Measurements from ENCODE around the gene TENM4.

Gene TENM4

DNA sequence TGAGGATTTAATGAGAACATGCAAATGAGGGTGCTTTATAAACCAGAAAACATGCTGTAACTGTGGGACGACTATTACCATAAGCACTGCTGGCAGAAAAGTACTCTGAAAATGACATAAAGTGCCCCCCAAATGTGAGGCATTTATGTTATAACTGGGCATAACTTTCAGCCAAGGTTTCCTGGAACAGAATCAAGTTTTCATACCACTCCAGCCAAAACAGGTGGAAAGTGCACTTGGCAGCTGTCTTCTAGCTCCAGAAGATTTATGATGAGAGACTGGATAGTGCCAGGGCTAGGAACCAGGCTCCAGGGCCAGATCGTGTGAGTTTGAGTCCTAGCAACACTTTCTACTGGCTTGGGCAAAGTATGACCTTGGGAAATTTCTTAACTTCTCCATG, 339.2 kb downstream of the TENM4 start:
- TF ChIP-seq TEAD4 (IDR thresholded peaks at IDR 0.05) (no peak), USF1 (IDR thresholded peaks at IDR 0.05) (no peak), CEBPB (IDR thresholded peaks at IDR 0.05) (no peak), FOXM1 (IDR thresholded peaks at IDR 0.05; ENCODE audit: borderline replicate concordance, low read depth) (no peak), RAD21 (IDR thresholded peaks at IDR 0.05; ENCODE audit: low read depth) (no peak), EGR1 (IDR thresholded peaks at IDR 0.05) (no peak), NFIC (IDR thresholded peaks at IDR 0.05) (no peak), ZBTB7A (IDR thresholded peaks at IDR 0.05; ENCODE audit: low read depth) (no peak), CREB1 (IDR thresholded peaks at IDR 0.05; ENCODE audit: low read depth) (no peak), EP300 (IDR thresholded peaks at IDR 0.05; ENCODE audit: borderline replicate concordance) (no peak), YY1 (IDR thresholded peaks at IDR 0.05; ENCODE audit: low read depth) (no peak), TCF12 (IDR thresholded peaks at IDR 0.05; ENCODE audit: low read depth) (no peak), TAF1 (IDR thresholded peaks at IDR 0.05; ENCODE audit: low read depth) (no peak), MAX (IDR thresholded peaks at IDR 0.05) (no peak)
- TF ChIP-seq, protein P1, sequence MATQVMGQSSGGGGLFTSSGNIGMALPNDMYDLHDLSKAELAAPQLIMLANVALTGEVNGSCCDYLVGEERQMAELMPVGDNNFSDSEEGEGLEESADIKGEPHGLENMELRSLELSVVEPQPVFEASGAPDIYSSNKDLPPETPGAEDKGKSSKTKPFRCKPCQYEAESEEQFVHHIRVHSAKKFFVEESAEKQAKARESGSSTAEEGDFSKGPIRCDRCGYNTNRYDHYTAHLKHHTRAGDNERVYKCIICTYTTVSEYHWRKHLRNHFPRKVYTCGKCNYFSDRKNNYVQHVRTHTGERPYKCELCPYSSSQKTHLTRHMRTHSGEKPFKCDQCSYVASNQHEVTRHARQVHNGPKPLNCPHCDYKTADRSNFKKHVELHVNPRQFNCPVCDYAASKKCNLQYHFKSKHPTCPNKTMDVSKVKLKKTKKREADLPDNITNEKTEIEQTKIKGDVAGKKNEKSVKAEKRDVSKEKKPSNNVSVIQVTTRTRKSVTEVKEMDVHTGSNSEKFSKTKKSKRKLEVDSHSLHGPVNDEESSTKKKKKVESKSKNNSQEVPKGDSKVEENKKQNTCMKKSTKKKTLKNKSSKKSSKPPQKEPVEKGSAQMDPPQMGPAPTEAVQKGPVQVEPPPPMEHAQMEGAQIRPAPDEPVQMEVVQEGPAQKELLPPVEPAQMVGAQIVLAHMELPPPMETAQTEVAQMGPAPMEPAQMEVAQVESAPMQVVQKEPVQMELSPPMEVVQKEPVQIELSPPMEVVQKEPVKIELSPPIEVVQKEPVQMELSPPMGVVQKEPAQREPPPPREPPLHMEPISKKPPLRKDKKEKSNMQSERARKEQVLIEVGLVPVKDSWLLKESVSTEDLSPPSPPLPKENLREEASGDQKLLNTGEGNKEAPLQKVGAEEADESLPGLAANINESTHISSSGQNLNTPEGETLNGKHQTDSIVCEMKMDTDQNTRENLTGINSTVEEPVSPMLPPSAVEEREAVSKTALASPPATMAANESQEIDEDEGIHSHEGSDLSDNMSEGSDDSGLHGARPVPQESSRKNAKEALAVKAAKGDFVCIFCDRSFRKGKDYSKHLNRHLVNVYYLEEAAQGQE (IDR thresholded peaks at IDR 0.05; ENCODE audit: low read depth) = no peak

DNA sequence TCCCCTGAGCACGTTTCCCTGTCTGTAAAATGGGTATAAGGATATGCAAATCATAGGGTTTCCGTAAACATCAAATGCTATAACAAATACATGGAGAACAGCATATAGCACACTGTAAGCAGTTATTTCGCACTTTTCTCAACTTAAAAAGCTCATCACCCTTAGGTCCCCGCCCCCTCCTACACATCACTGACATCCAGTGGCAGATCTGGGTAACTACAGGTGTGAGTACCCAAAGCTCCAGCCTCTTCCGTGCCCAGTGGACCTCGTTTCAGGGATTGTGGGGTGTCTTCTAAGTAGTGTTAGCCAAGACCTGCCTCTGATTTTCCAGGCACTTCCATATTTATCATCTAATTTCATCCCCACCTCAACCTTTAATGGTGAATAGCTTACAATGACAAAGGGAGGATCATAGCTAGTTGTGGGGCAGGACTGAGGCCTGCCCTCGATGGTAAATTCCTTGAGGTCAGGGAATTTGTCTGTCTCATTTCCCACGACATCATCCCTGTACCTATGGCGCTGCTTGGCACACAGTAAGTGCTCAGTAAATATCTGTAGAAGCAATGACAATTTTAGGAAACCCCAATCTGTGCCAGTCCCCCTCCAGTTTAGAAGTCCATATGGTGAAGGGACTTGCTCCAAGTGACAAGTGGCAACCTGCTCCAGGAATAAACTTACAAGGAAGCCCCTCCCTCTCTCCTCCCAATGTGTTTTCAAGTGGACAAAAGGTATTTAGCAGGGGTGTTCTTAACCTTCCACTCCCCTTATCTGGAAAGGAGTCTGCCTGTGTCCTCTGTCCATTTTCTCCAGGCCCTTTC, 340.5 kb downstream of the TENM4 start:
- peak; percentile 69 for TF ChIP-seq RAD21 (IDR thresholded peaks at IDR 0.05; ENCODE audit: low read depth)
- TF ChIP-seq ZBTB7A (IDR thresholded peaks at IDR 0.05; ENCODE audit: low read depth) = no peak
- TF ChIP-seq TEAD4 (IDR thresholded peaks at IDR 0.05) = no peak

DNA sequence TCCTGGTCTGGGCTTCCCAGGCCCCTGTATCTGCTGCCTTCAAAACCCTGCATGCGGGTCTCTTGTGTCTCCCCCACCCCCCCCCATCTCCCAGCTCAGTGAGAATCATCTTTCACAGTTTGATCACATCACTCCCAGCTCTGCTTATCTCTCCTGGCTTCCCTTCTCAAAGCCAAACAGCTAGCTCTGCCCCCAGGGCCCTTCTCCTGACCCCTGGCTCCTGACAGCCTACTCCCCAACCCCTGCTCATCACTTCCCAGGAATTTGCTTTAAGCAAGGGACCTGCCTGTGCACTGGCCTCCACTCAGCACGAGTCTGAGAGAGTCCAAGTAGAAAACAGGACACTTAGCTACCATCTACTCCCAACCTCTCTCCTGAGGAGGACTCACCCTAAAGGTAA, 342.7 kb downstream of the TENM4 start:
- TF ChIP-seq CEBPB (IDR thresholded peaks at IDR 0.05) (no peak), NFIC (IDR thresholded peaks at IDR 0.05) (no peak), ZBTB7A (IDR thresholded peaks at IDR 0.05; ENCODE audit: low read depth) (no peak), CREB1 (IDR thresholded peaks at IDR 0.05; ENCODE audit: low read depth) (no peak), YY1 (IDR thresholded peaks at IDR 0.05; ENCODE audit: low read depth) (no peak), EP300 (IDR thresholded peaks at IDR 0.05; ENCODE audit: borderline replicate concordance) (no peak), TEAD4 (IDR thresholded peaks at IDR 0.05) (no peak), TAF1 (IDR thresholded peaks at IDR 0.05; ENCODE audit: low read depth) (no peak), MAX (IDR thresholded peaks at IDR 0.05) (no peak)

DNA sequence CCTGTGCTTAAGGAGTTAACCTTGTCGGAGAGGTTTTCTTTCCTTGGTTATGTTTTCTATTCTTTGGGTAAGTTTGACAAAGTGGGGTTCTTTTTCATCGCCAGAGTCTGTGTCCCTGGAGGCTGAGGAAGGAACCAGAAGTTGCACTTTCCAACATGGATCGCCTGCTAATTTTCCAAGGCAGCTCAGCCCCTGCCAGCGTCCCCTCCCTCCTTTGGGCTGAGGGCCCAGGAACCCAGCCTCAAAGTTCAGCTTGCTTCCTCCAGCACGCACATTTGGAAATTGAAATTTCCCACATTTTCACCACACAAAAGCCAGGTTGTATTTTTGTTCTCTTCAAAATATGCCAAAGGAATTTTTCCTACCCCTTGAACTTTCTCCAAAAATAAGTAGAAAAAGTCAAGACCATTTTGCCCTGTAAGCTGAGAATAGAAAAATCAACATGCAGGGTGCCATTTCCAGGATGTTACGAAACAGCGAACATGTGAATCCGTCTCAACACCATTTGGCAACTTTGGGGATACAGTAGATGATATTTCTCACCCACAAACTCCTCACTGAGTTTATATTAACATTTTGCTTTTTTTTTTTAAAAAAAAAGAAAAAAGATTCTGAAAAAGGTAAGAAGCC, 343.5 kb downstream of the TENM4 start:
- TF ChIP-seq FOXM1 (IDR thresholded peaks at IDR 0.05; ENCODE audit: borderline replicate concordance, low read depth) (no peak), TCF12 (IDR thresholded peaks at IDR 0.05; ENCODE audit: low read depth) (no peak), TAF1 (IDR thresholded peaks at IDR 0.05; ENCODE audit: low read depth) (no peak), CEBPB (IDR thresholded peaks at IDR 0.05) (no peak), EGR1 (IDR thresholded peaks at IDR 0.05) (no peak), NFIC (IDR thresholded peaks at IDR 0.05) (no peak)
- TF ChIP-seq, protein P1 (IDR thresholded peaks at IDR 0.05; ENCODE audit: low read depth) = no peak

DNA sequence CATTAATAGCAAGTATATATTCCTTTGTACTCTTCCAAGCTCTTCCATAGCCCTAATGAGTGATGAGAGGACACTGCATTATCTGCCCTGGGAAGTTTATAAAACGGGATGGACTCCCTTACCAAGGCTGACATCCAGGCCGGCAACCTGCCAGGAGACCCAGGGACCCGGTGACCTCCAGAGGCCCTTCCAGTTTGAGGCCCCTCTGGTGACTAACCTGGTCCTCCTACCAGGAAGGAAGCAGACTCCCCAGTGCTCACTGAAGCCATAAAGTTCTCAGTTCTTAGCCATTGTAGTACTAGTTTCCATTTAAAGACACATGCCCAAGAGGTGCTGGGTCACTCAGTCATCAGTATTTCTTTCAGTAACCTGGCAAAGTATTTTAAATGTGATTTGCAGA, 345.4 kb downstream of the TENM4 start:
- TF ChIP-seq RAD21 (IDR thresholded peaks at IDR 0.05; ENCODE audit: low read depth) = no peak
- no peak for TF ChIP-seq YY1 (IDR thresholded peaks at IDR 0.05; ENCODE audit: low read depth)

GRCh38 chr11:79094616-79095015, 346.2 kb downstream of the TENM4 start:
- TF ChIP-seq ZBTB7A (IDR thresholded peaks at IDR 0.05; ENCODE audit: low read depth) = no peak
- TF ChIP-seq FOXM1 (IDR thresholded peaks at IDR 0.05; ENCODE audit: borderline replicate concordance, low read depth) = no peak
- no peak for TF ChIP-seq YY1 (IDR thresholded peaks at IDR 0.05; ENCODE audit: low read depth)
- TF ChIP-seq, protein P1 (IDR thresholded peaks at IDR 0.05; ENCODE audit: low read depth) = no peak
- no peak for TF ChIP-seq NFIC (IDR thresholded peaks at IDR 0.05)
- no peak for TF ChIP-seq RAD21 (IDR thresholded peaks at IDR 0.05; ENCODE audit: low read depth)

Data from Ishikawa (cell line).